Stimulated activated CD4-positive, alpha-beta T cell treated with anti-CD3 and anti-CD28 coated beads, Interleukin-4, amount 100 ng/mL, for 1 hour (primary cell): ENCODE data around the gene IL22RA1.

Experiments used
- DNase-seq: peaks from one replicate; pipeline ENCODE4 v3.0.0-alpha.2; 2020

IL22RA1 gene

GRCh38 chr1:24165500-24165899 is 22.6 kb upstream of the IL22RA1 start:
- DNase-seq: no peak

GRCh38 chr1:24164004-24164403 is 21.1 kb upstream of the IL22RA1 start:
- DNase-seq: no peak

- no peak for DNase-seq
These were observed 19.3 kb upstream of the IL22RA1 start for GRCh38 chr1:24162201-24162600.

GRCh38 chr1:24161270-24161669 is 18.3 kb upstream of the IL22RA1 start:
- no peak for DNase-seq

- DNase-seq: no peak
These were observed 16.4 kb upstream of the IL22RA1 start for GRCh38 chr1:24159366-24159765.

- DNase-seq: no peak
These were observed 15.1 kb upstream of the IL22RA1 start for GRCh38 chr1:24157918-24158481.

- no peak for DNase-seq
These were observed 13.8 kb upstream of the IL22RA1 start for GRCh38 chr1:24156542-24157260.

GRCh38 chr1:24155011-24155782 is 12.3 kb upstream of the IL22RA1 start:
- DNase-seq: no peak

GRCh38 chr1:24154215-24154614 is 11.3 kb upstream of the IL22RA1 start:
- DNase-seq: no peak

GRCh38 chr1:24152631-24153494 is 9.9 kb upstream of the IL22RA1 start:
- no peak for DNase-seq

GRCh38 chr1:24151175-24151533 is 8.2 kb upstream of the IL22RA1 start:
- no peak for DNase-seq

GRCh38 chr1:24150234-24151174 is 7.6 kb upstream of the IL22RA1 start:
- DNase-seq: peak; percentile 92

- DNase-seq: peak; percentile 62
These were observed 6.9 kb upstream of the IL22RA1 start for GRCh38 chr1:24149866-24150233.

GRCh38 chr1:24147816-24148215 is 4.9 kb upstream of the IL22RA1 start:
- DNase-seq: no peak

GRCh38 chr1:24147194-24147593 is 4.3 kb upstream of the IL22RA1 start:
- DNase-seq: no peak

- DNase-seq: no peak
These were observed 1.5 kb downstream of the IL22RA1 start for GRCh38 chr1:24141311-24141997.

- no peak for DNase-seq
These were observed 2.2 kb downstream of the IL22RA1 start for GRCh38 chr1:24140741-24141181.

GRCh38 chr1:24139841-24140425 is 3.0 kb downstream of the IL22RA1 start:
- DNase-seq: no peak

GRCh38 chr1:24139222-24139489 is 3.8 kb downstream of the IL22RA1 start:
- no peak for DNase-seq

- DNase-seq: no peak
These were observed 4.3 kb downstream of the IL22RA1 start for GRCh38 chr1:24138476-24139221.
